Measurements from ENCODE around the gene MKX.

Gene MKX

DNA sequence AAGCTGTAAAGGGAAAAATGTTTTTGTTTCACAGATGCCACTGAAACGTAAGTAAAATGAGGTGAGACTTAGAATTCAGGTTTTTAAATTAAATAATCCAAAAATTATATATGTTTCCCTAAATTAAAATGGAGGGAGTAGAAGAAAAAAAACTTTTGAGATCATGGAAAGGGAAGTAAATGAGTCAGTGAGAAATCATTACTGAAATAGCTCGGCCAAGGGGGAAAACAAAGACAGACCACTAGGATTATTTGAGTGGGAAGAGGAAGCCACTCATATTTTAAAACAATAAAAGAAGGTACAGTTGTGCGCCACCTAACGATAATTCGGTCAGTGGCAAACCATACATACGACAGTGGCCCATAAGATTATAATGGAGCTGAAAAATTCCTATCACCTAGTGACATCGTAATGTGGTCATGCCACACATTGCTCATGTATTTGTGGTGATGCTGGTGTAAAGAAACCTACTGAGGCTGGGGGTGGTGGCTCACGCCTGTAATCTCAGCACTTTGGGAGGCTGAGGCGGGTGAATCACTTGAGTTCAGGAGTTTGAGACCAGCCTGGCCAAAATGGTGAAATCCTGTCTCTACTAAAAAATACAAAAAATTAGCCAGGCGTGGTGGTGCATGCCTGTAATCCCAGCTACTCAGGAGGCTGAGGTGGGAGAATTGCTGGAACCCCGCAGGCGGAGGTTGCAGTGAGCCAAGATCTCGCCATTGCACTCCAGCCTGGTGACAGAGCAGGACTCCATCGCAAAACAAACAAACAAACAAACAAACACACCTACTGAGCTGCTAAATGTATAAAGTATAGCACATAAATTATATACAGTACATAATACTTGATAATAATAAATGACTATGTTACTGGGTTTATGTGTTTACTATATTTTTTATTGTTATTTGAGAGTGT is 64.7 kb downstream of the MKX start:
- Histone ChIP-seq H3K4me3 (ENCODE audit: low read length) (no peak overlapping the region), H4K20me1 (ENCODE audit: insufficient read depth, low read length) (no peaks in the 10 kb centered on the region), H3F3A (ENCODE audit: insufficient read depth, low read length) (no peaks in the 10 kb centered on the region), H2AFZ (ENCODE audit: low read length) (no peak overlapping the region), H3K27ac (ENCODE audit: low read length) (no peak overlapping the region), H3K9me3 (replicated peaks; ENCODE audit: insufficient read depth, low read length) (no peaks in the 10 kb centered on the region), H3K9ac (ENCODE audit: low read length) (no peak overlapping the region), H3K9me2 (replicated peaks; ENCODE audit: insufficient read depth, low read length) (no peaks in the 10 kb centered on the region), H3K79me2 (ENCODE audit: low read length) (no peaks in the 10 kb centered on the region), H3K4me2 (ENCODE audit: low read depth, low read length) (no peak overlapping the region), H3K4me1 (ENCODE audit: low read length) (no peaks in the 10 kb centered on the region), H3K27me3 (replicated peaks; ENCODE audit: insufficient read depth, low read length) (no peaks in the 10 kb centered on the region), H3K36me3 (replicated peaks; ENCODE audit: insufficient read depth, low read length) (no peaks in the 10 kb centered on the region)
- no peak for DNase-seq
- TF ChIP-seq EZH2 (optimal IDR thresholded peaks at IDR 0.05; ENCODE audit: low read depth, low read length) (no peak), CTCF (IDR thresholded peaks at IDR 0.05; ENCODE audit: low read length) (no peak), EZH2phosphoT487 (IDR thresholded peaks at IDR 0.05; ENCODE audit: low read length) (no peak)

GRCh38 chr10:27680006-27680557 is 65.5 kb downstream of the MKX start:
- Histone ChIP-seq H2AFZ (ENCODE audit: low read length) (no peak overlapping the region), H3K4me2 (ENCODE audit: low read depth, low read length) (no peak overlapping the region), H3K27ac (ENCODE audit: low read length) (no peak overlapping the region), H3K36me3 (replicated peaks; ENCODE audit: insufficient read depth, low read length) (no peaks in the 10 kb centered on the region), H3K27me3 (replicated peaks; ENCODE audit: insufficient read depth, low read length) (no peaks in the 10 kb centered on the region), H3K9me2 (replicated peaks; ENCODE audit: insufficient read depth, low read length) (no peaks in the 10 kb centered on the region), H3K79me2 (ENCODE audit: low read length) (no peaks in the 10 kb centered on the region), H3K9ac (ENCODE audit: low read length) (no peak overlapping the region), H3K9me3 (replicated peaks; ENCODE audit: insufficient read depth, low read length) (no peaks in the 10 kb centered on the region), H3K4me3 (ENCODE audit: low read length) (no peak overlapping the region), H4K20me1 (ENCODE audit: insufficient read depth, low read length) (no peaks in the 10 kb centered on the region), H3F3A (ENCODE audit: insufficient read depth, low read length) (no peaks in the 10 kb centered on the region), H3K4me1 (ENCODE audit: low read length) (no peaks in the 10 kb centered on the region)
- DNase-seq = no peak
- TF ChIP-seq CTCF (IDR thresholded peaks at IDR 0.05; ENCODE audit: low read length) (no peak), EZH2phosphoT487 (IDR thresholded peaks at IDR 0.05; ENCODE audit: low read length) (no peak), EZH2 (optimal IDR thresholded peaks at IDR 0.05; ENCODE audit: low read depth, low read length) (no peak)

DNA sequence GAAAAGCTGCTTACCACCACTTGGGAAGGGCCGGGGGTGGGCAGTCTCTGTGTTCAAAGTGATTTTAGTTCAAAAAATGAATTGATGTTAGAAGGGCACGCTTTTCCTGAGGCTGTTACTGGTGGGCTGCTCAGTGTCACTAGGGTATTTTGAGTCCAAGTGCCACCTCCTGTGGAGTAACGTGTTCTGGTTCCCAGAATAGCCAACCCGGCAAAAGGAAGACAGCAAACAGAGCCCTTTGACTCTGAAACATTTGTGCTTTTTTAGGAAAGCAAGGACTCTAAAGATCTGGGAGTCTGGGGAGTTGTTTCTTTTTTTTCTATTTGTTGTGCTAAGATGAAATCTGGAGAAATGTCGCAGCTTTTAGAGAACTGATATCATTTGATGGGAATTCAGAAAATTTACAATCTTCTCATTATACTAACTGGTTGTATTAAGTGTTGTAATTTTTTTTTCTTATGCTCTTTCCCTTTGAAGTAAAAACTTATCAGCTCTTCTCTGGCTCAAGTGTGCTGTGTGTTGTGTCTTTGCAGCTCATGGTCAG is 66.2 kb downstream of the MKX start:
- H3F3A ChIP-seq (ENCODE audit: insufficient read depth, low read length) = no peaks in the 10 kb centered on the region
- H3K4me3 ChIP-seq (ENCODE audit: low read length) = no peak overlapping the region
- H4K20me1 ChIP-seq (ENCODE audit: insufficient read depth, low read length) = no peaks in the 10 kb centered on the region
- H3K27me3 ChIP-seq (replicated peaks; ENCODE audit: insufficient read depth, low read length) = no peaks in the 10 kb centered on the region
- DNase-seq = no peak
- H3K27ac ChIP-seq (ENCODE audit: low read length) = no peak overlapping the region
- H3K9me3 ChIP-seq (replicated peaks; ENCODE audit: insufficient read depth, low read length) = no peaks in the 10 kb centered on the region
- H3K9me2 ChIP-seq (replicated peaks; ENCODE audit: insufficient read depth, low read length) = no peaks in the 10 kb centered on the region
- no peaks in the 10 kb centered on the region for H3K79me2 ChIP-seq (ENCODE audit: low read length)
- no peak overlapping the region for H2AFZ ChIP-seq (ENCODE audit: low read length)
- TF ChIP-seq EZH2phosphoT487 (IDR thresholded peaks at IDR 0.05; ENCODE audit: low read length) (no peak), CTCF (IDR thresholded peaks at IDR 0.05; ENCODE audit: low read length) (no peak), EZH2 (optimal IDR thresholded peaks at IDR 0.05; ENCODE audit: low read depth, low read length) (no peak)
- no peaks in the 10 kb centered on the region for H3K36me3 ChIP-seq (replicated peaks; ENCODE audit: insufficient read depth, low read length)
- no peak overlapping the region for H3K4me2 ChIP-seq (ENCODE audit: low read depth, low read length)
- no peaks in the 10 kb centered on the region for H3K4me1 ChIP-seq (ENCODE audit: low read length)
- no peak overlapping the region for H3K9ac ChIP-seq (ENCODE audit: low read length)
